ENCODE measurements around the gene FRMD1.

GRCh38 chr6:168102315-168102985, 23.4 kb upstream of the FRMD1 start:
- TF ChIP-seq SUZ12 (IDR thresholded peaks at IDR 0.05; ENCODE audit: extremely low read depth, insufficient read depth, insufficient read length) (no peak), ZNF274 (IDR thresholded peaks at IDR 0.05; ENCODE audit: low read depth, low read length) (no peak), YY1 (IDR thresholded peaks at IDR 0.05; ENCODE audit: insufficient read depth, insufficient read length) (no peak)

Measured in NT2/D1 (cell line).